NCI-H1092 treated with DMSO at 0.1 percent for 48 hours (cell line): ENCODE measurements around the gene PPP2R5C.

Source experiments
- DNase-seq: peaks from one replicate; lab custom pipeline; 2025; lab: John Stamatoyannopoulos, UW

The PPP2R5C gene

DNA sequence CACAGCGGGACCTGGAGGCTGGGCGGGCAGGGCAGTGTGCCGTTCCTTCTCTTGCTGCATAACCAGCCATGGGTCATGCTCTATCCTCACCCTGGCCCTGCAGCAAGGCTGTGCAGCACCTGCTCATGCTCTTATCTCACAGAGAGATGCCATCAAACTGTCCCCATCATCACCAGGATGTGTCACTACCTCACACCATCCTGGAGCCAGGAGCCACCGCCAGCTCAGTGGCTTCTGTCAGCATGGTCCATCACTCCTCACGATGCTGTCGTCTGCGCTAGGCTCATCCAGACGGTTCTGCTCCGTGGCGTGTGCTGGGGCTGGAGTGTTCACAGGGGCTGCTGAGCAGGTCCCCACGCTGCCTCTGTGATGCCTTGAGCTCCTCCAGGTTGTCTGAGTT is 125.7 kb downstream of the PPP2R5C start:
- DNase-seq, result no peak

DNA sequence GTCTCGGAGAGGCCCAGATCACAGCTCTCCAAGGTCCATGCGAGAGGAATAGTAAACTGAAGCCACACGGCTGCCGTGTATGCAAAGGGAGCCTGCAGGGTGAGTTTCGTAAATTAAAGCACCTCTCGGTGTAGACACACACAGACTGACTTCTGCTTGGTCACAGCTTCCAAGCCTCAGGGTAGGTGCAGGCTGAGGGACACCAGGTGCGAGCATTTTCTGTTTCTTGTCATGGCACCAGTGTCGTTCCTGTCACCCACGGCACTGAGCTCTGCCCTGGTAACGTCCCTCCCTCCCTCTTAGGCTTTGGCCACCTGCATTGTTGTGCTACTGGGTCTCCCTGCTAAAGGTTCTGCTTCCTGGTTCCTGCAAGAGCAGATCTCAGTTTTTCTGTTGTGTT is 126.7 kb downstream of the PPP2R5C start:
- no peak for DNase-seq

DNA sequence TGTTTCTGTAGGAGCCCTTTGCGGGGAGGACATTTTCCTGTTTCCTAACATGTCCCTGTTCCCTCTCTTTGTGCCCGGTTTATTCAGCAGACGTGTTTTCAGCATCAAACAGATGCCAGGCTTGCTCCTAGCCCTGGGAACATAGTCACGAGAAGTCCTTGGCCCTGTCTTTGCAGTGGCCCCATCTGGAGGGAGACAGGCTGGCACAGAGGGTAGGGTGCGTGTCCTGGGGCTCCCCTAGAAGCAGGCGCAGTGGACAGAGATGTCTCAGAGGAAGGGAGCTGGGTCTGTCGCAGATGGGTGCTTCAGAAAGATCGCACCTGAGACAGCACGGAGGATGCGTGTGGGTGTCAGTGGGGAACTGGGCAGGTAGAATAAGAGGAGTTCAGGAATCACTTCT is 127.9 kb downstream of the PPP2R5C start:
- DNase-seq, result no peak

DNA sequence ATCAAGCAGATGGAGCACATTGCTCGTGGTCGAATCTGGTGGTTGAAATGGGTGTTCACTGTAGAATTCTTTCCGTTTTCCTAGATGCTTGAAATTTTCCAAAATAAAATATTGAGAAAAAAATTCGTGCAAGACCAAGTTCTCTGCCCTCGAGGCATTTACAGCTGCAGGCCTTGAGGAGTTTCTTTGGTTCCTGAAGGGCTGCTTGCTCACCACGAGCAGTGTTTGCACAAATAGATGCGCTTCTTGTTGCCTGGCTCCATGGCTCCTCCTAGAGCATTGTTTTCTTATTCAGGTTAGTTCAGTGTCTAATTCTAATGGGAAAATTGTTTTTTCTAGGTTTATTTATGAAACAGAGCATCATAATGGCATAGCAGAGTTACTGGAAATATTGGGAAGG is 128.4 kb downstream of the PPP2R5C start:
- no peak for DNase-seq

DNA sequence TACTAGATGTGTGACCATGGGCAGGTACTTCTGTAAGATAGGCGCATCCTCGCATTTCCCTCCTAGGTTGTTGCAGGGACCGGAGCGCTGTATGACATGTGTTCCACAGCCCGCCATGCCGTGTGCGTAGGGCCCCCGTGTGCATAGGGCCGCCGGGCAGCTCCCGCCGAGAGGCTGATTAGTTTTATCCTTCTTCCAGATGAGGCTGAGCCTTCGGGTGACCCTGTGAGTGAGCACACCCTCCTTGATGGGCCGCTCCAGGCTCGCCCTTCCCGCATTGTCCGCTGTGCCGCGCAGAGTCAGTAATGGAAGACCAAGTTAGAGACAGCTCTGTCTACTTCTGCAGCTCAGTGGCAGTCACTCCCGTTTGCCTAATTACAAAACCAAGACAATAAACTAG is 130.0 kb downstream of the PPP2R5C start:
- DNase-seq, result no peak

DNA sequence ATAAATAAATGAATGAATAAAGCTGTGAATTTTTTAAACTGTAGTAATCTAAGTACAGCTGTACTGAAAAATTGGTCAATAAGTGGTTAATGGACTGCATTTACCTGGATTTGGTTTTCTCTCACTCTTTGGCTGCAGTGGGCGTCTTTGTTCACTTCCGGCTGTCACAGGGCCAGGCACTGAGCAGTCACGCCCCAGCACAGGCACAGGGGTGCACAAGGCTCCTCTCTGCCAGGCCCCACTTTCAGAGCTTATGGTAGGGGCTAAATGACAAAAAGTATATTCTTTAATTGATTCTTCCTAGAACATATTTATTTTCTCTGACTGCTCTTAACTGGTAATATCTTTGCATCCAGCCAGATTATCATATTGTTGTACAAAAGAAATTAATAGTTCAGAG is 132.2 kb downstream of the PPP2R5C start:
- DNase-seq, result no peak

DNA sequence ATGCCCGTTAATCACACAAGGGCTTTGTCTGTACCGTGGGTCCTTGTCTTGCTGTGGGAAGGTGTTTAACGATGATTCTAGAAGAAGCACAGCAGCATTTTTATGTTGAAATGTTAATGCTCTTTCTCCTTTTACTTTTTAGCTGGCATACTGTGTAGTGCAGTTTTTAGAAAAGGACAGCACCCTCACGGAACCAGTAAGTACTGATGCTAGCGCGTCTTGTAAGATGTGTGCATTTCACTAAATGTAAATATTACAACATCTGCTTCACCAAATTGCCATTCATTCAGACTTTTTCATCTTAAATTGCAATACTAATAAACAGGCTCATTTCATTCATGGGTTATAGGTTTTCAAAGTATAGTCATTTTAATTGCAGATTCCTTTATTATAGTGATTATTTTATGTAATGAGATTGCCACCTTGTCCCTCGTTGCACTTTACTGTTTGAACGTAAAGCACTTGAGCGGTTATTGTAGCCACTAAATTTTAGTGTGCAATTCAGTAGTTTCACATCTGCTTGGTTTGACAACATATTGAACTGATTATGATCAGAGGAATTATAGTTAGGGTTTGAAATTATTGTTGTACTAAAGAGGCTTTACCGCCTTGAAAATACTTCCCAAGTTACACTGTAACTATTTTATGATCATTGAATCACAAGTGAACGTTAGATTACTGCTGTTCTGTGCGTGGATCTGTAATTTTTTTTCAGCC is 133.0 kb downstream of the PPP2R5C start:
- no peak for DNase-seq

DNA sequence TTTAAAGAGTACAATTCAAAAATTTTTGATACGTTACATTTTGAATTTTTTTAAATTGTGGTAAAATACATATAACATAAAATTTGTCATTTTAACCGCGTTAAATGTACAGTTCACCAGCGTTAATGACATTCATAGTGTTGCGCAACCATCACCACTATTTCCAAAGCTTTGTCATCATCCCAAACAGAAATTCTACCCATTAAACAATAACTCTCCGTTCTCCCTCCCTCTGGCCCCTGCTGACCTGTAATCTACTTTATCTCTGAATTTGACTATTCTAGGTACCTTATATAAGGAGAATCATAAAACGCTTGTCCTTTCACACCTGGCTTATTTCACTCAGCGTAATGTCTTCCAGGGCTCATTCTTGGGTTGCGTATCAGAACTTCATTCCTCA is 133.7 kb downstream of the PPP2R5C start:
- no peak for DNase-seq

DNA sequence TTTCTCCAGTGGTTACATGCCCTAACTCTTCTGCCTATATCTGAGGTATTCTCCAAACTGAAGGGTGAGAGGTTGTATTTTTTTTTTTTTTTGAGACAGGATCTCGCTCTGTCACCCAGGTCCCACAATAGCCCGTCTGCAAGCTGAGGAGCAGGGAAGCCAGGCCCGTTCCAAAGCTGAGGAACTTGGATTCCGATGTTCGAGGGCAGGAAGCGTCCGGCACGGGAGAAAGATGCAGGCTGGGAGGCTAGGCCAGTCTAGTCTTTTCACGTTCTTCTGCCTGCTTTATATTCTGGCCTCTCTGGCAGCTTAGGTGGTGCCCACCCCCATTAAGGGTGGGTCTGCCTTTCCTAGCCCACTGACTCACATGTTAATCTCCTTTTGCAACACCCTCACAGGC is 135.8 kb downstream of the PPP2R5C start:
- DNase-seq, result no peak

DNA sequence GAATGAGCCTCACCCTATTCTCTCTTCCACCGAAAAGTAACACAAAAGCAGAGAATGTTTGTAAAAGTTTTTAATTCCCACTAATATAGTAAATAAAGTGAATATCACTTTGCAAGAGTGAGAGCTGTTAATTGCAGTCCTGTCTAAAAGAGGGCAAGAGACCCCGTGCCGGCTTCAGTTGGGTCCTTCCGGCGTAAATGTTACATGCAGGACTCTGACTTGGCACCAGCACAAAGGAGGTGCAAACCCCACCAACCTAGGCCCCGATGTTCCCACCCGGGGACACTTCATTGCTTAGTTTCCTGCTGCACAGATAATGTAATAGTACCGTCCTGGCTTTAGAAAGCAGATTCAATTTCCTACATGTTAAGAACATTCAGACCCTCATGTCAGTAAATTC is 136.9 kb downstream of the PPP2R5C start:
- DNase-seq, result no peak

DNA sequence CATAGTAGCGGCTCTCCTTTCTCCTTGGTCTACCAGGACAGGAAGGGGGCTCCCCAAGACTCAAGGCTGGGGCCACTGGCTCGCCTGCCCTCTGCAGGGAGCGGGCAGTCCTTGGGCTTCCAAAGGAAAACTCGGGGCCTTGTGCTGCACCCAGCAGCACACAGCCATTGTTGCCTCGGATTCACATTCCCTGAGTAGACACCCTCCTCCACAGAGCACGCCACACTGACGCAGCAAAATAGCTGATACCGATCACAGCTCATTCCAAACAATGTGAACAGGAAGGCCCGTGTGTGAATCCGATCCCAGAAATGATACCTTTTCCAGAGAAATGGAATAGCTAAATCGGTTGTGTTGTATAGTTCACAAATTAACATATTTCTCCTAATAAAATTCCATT is 137.8 kb downstream of the PPP2R5C start:
- DNase-seq, result no peak

DNA sequence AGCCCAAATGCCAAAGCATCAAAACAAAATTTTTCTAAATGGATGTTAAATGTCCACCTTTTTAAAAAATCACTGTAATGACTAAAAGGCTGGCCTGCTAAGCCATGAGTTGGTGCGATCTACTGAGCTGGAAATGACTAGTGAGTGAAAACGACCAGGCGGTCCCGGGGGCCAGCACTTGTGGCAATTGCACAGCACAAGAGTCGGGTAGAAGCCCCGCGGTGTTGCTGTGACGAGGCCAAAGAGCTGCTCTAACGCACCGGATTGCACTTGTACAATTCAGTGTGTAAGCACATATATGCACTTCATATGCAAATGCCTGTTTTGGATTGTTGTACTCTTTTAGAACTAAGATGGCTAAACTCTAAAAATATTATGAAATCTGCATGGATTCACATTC is 138.7 kb downstream of the PPP2R5C start:
- no peak for DNase-seq

DNA sequence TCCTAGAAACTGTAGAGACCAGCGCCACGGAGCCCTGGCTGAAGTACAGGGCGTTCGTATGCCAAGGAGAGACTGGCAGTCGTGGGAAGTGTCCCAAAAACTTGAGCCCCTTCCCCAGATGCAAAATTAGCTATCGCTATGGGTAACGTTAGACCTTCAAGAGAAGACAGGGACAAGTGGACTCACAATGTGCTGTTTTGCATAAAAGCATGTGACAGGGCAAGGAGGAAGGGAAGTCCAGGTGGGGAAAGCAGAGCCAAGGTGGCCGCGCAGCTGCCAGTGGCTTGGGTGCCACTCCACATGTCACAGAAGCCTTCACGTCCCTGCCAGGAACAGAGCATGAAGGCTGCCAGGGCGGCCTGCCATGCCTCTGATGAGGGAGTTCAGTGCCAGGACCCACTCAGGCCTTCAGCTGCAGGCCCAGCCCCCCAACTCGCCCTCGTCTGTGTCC is 141.6 kb downstream of the PPP2R5C start:
- DNase-seq, result no peak

DNA sequence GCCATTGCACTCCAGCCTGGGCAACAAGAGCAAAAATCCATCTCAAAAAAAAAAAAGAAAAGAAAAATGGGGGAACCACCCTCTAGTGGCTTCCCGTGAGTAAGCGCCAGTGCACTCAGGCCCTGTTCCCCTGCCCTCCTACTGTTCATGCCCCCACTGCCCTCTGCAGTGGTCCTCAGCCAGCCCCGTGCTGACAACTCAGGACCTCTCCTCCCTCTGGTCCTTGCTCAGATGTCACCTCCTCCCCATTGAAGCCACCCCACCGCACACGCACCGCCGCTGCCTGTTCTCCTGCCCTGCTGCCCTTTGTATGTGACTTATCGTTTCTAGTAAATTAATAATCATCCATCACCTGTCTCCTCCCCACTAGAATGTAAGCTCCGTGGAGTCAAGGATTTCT is 144.1 kb downstream of the PPP2R5C start:
- DNase-seq, result no peak

DNA sequence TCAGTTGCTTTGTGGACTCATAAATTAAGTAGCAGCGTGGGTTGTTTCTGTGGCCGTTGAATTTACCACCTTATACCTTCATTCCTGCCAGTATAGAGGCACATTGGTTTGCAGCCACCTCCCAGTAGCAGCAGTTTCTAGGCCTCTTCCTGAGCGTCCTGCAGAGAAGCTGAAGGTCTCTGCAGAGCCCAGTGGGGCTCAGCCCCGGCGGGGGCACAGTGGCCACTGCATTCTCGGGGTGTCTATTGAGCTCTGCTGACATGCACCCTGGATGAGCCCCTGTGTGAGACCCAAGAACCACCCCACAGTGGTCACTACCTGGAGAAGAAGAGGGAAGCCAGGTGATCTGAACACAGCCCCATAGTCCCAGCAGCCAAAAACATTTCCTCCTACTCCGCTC is 145.1 kb downstream of the PPP2R5C start:
- no peak for DNase-seq

DNA sequence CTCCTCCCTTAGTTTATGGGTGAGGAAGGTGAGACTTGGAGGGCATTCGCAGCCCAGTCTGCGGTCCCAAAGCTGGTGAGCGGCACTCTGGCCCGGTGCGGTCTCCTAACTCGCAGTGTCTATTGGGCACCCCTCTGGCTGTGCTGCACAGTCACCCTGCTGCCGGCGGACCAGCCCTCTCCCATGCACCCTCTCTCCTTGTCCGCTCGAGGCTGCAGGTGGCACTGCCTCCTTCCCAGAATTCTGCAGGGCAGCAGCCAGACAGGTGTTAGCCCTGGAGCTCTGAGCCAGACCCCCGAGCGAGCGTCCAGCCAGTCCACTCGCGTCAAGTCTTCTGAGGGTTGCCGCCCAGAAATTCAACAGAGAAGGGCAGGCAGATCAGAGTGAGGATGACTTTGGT is 146.1 kb downstream of the PPP2R5C start:
- no peak for DNase-seq

DNA sequence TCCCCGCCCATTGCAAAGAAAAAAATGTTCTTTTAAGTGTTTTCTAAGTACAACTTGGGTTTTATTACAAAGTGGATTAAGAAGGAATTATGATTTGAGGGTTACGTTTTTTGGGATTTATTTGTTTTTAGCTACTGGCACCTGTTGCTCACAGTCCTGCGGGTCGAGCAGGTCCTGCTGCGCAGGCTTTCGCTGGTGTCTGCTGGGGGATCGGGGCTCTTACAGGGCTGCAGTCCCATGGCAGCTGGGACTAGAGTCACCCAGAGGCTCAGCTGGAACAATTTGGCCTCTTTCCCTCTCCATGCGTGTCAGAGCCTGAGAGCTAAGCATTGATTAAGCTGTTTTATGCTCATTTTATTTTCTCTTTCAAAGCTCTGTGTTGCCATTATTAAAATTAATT is 147.3 kb downstream of the PPP2R5C start:
- no peak for DNase-seq

DNA sequence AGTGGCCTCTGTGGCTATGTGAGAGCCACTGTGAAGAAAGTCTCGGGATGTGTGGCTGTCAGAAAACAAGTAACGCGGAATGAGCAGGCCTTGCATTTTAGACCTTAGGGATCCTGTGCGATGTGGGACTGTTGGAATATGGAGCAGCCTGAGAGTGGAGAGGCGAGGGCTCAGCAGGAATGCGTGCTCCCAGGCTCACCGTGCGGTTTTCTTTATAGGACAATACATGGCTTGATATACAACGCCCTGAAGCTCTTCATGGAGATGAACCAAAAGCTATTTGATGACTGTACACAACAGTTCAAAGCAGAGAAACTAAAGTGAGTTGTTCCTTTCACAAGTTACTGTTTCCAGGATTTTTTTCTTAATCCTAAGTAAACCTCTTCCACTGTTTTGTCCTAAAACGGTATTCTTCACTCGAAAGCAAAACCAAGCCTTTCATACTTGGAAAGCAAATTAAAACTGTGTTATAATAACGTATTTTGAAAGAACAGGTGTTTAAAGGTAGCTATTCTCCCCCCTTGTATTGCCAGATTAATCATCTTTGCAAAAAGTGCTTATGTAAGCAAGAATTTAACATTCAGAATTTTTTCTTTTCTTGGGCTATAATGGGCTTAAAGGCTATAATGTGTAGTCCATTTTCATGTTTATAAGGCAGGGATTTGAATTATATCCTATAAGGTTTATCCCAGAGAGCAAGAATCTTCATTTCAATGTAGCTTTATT is 148.0 kb downstream of the PPP2R5C start:
- DNase-seq, result no peak

DNA sequence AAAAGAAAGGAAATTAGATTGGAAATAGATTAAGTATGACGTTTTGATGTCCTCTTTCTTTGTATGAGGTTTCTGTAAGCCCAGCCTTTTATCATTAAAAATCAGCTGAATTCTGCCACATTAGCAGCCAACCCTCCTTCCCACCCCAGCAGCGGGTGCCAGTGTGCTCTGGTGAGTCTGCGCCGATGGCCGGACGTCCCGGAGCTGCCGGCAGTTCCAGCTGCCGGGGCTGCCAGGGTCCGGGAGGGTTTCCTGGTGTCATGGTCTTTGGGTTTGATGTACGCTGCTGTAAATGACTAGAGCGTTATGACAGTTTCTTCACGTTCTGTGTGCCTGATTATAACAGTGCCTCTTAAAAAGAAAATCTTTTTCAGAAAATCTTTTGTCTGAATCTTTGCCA is 151.3 kb downstream of the PPP2R5C start:
- DNase-seq, result no peak

DNA sequence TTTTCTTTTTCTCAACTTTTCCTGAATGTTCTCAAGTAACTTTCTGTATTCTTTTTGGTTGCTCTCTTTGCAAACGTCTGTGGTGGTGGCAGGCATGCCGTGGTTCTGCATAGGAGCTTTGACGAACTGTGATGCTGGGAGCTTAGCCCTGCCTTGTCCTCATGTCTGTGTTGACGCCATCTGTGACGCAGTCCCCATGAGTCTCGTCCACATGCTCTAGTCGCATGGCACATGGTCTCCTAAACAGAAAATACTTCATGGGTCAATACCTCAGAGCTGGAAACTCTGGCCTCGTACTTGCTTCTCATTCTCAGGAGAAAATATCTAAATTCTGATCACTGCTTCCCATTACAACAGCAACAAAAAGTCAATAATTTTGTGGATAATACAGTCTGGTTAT is 152.6 kb downstream of the PPP2R5C start:
- DNase-seq, result no peak

DNA sequence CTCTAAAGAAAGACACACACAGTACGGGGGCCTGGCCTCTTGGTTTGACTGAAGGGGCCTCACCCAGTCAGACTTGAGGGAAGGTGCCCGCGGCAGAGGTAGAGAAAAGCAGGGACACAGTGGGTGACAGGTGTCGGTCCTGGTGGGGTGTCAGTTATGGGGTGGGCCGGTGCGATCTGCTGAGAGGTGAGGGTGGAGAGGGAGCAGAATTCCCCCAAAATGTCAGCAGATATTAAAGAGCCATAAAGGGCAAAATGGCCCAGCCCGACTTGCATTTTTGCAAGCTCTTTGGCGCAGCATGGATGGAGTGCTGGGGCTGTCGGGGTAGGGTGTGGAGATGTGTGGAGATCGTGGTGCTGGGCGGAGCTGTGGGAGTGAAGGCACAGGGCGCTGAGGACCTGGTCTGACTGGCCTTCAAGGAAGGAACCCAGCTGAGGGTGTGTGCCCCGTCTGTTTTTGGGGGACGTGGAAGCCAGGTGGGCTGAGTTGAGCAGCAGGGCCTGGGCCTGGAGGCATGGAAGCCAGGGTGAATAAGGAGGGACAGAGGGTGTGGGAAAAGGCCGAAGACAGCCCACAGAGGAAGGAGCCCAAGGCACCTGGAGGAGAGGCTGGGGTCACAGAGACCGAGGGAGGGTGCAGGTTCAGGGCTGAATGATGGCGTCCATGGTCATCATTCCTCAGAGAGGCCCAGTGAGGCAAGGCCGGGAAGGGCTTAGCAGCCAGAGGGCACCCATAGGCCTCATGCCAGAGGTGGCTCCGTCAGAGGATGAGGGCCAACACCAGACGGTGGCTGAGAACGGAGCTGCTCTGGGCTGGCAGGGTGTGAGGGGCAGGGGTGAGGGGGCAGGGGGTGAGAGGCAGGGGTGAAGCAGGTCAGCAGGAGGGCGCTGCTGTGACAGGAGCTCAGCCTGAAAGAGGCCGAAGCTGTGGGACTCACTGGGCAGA is 154.6 kb downstream of the PPP2R5C start:
- DNase-seq, result no peak

DNA sequence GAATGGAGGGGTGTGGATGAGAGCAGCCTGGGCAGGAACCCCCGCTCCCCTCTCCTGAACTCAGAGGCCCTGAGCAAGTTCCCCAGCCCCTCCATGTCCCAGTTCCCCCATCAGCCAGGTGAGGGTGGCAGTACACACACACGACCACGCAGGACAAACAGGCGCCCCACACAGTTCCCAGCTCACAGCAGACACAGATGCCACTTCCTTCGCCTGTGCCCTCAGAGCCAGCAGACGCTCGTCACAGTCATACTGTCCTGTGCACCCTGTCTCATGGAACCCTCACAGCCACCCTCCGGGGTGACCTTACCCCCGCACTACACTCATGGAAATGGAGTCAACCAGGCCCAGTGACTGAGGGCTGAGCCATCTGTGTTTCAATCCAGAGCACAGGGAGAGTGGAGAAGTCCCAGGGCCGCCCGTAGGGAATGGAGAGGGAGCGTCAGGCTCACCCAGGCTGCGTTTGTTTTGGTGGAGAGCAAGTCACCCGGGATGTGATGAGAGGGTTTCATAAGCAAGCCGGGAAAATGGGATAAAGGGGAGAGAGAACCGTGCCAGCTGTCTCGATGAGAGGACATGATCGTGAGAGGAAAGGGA is 155.4 kb downstream of the PPP2R5C start:
- DNase-seq, result no peak
